OCI-LY7 (cell line): ENCODE measurements around the gene SPTB.

ENCODE experiments used
- EZH2phosphoT487 ChIP-seq: fragments of 200-600 bp; sonication (generic); IDR thresholded peaks from 2 replicates; pipeline ENCODE4 v1.6.1; 2018; ENCODE audit warnings: low read depth, borderline replicate concordance, mild to moderate bottlenecking, mixed run types, antibody characterized with exemption, low read length, moderate library complexity, mixed read lengths
- TF ChIP-seq, protein P1 (sequence below): fragments of 200-600 bp; sonication (generic); conservative IDR thresholded peaks from 2 replicates; pipeline ENCODE4 v1.5.1; 2014; ENCODE audit warnings: mild to moderate bottlenecking, antibody characterized with exemption, low read length, moderate library complexity, mixed read lengths

- TF ChIP-seq, protein P1, sequence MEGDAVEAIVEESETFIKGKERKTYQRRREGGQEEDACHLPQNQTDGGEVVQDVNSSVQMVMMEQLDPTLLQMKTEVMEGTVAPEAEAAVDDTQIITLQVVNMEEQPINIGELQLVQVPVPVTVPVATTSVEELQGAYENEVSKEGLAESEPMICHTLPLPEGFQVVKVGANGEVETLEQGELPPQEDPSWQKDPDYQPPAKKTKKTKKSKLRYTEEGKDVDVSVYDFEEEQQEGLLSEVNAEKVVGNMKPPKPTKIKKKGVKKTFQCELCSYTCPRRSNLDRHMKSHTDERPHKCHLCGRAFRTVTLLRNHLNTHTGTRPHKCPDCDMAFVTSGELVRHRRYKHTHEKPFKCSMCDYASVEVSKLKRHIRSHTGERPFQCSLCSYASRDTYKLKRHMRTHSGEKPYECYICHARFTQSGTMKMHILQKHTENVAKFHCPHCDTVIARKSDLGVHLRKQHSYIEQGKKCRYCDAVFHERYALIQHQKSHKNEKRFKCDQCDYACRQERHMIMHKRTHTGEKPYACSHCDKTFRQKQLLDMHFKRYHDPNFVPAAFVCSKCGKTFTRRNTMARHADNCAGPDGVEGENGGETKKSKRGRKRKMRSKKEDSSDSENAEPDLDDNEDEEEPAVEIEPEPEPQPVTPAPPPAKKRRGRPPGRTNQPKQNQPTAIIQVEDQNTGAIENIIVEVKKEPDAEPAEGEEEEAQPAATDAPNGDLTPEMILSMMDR: no peak
- no peak for TF ChIP-seq EZH2phosphoT487
Measured at GRCh38 chr14:64761441-64762043, 118.2 kb downstream of the SPTB start.
